Spleen (tissue), 11 donors: ENCODE data around the gene GNG7. TPM values are rescaled to one million over a fixed set of nuclear protein-coding genes. Genes with fewer than 3 reads are reported as not detected.

ENCODE experiments used
- DNase-seq: peaks from one replicate; pipeline ENCODE4 v3.0.0-alpha.2; 2020
- H3K27ac ChIP-seq, 8 donors: fragments of 200-600 bp; sonication (generic) in 7 of 8; 1 replicate in 4 of 8; 2 replicates in 4 of 8; pipeline versions ENCODE4 v1.5.0 to v1.8.0; 2016 to 2021; ENCODE audit warnings: inconsistent platforms in 4 of 8, mild to moderate bottlenecking in 4 of 8, moderate library complexity in 1 of 8
- H3K27me3 ChIP-seq, 7 donors: fragments of 200-600 bp; sonication (generic) in 6 of 7; replicated peaks in 1 of 7; 1 replicate in 4 of 7; 2 replicates in 3 of 7; pipeline versions ENCODE4 v1.5.0 to v1.8.0; 2016 to 2021; ENCODE audit warnings: inconsistent platforms in 3 of 7, mild to moderate bottlenecking in 1 of 7
- H3K36me3 ChIP-seq, 6 donors: fragments of 200-600 bp; sonication (generic) in 5 of 6; 1 replicate in 4 of 6; 2 replicates in 2 of 6; pipeline versions ENCODE4 v1.5.0 to v1.8.0; 2016 to 2021; ENCODE audit warnings: inconsistent platforms in 2 of 6
- H3K4me1 ChIP-seq, 6 donors: fragments of 200-600 bp; sonication (generic) in 5 of 6; 1 replicate in 3 of 6; 2 replicates in 3 of 6; pipeline versions ENCODE4 v1.5.0 to v1.8.0; 2016 to 2021; ENCODE audit warnings: inconsistent platforms in 3 of 6
- H3K4me3 ChIP-seq, 8 donors: fragments of 200-600 bp; sonication (generic) in 7 of 8; 1 replicate in 4 of 8; 2 replicates in 4 of 8; pipeline versions ENCODE4 v1.5.0 to v1.8.0; 2016 to 2021; ENCODE audit warnings: inconsistent platforms in 4 of 8, mild to moderate bottlenecking in 4 of 8, moderate library complexity in 2 of 8
- H3K9me3 ChIP-seq, 8 donors: fragments of 200-600 bp; sonication (generic) in 7 of 8; 1 replicate in 4 of 8; 2 replicates in 4 of 8; pipeline versions ENCODE4 v1.5.0 to v1.8.0; 2016 to 2021; ENCODE audit warnings: inconsistent platforms in 4 of 8
- CTCF ChIP-seq, 11 experiments: fragments of 200-600 bp in 7 of 11; fragments of 450-650 bp in 4 of 11; sonication (generic) in 4 of 11; IDR thresholded peaks in 8 of 11; conservative IDR thresholded peaks in 3 of 11; 1 replicate in 7 of 11; 2 replicates in 4 of 11; pipeline versions ENCODE4 v1.4.0 to v1.8.0; 2016 to 2021; ENCODE audit warnings: antibody characterized with exemption in 11 of 11, inconsistent platforms in 4 of 11, mild to moderate bottlenecking in 1 of 11
- POLR2A ChIP-seq, 3 donors: fragments of 450-650 bp; IDR thresholded peaks; one replicate each; pipeline ENCODE4 v1.5.1; 2017; ENCODE audit warnings: antibody characterized with exemption in 3 of 3, mild to moderate bottlenecking in 1 of 3
- POLR2AphosphoS5 ChIP-seq, 3 donors: sonication (generic); formaldehyde crosslinking; IDR thresholded peaks; one replicate each; pipeline ENCODE4 v1.5.1; 2017; ENCODE audit warnings: antibody characterized with exemption in 3 of 3
- WGBS, 5 donors: extraction: QIAGEN DNeasy Blood & Tissue Kit in 3 of 5; methylation state at CpG; one replicate each; pipeline versions ENCODE4 v1.1.5 to v1.1.7; 2013 to 2018; 5-methylcytosine and 5-hydroxymethylcytosine counted together
- intact Hi-C: fragments of 100-400 bp; cut with DNase I; formaldehyde crosslinking; loops from one replicate; pipeline ENCODE4 v1.15.0; 2023; ENCODE audit warnings: low total_unique reads
- polyA plus RNA-seq, 3 donors: library from polyadenylated mRNA; stranded (reverse); fragments of 200-250 nt; gene quantifications; one replicate each; pipeline ENCODE4 v1.2.1, GENCODE V29; 2013
- total RNA-seq, 7 donors: library from RNA; depleted of rRNA in 3 of 7; stranded (reverse); fragments of >200 nt in 3 of 7; fragmentation: NEBNext Ultra II Directional in 4 of 7; extraction: Animal tissue kit (Norgen Biotek cat#: 25700) in 4 of 7; gene quantifications; one replicate each; pipeline versions ENCODE4 v1.1.0 to v1.2.1, GENCODE V29; 2016 to 2021
- donor health status: healthy with polysubstance abuse.
- donor health status: DM: no; HTN: no; CAD: no; lungs with moderate emphysema.
- donor health status: DM: no; HTN: no; CAD: no.
- donor health status: Bipolar disorder and iron deficiency.
- donor health status: healthy.
- donor health status: DM: no; HTN: no; CAD: no.
- donor health status: DM: yes; HTN: yes; CAD: no.

The GNG7 gene
- total and polyA plus RNA-seq, 10 donors: 17.2 to 34.6 (median 18.9) TPM

GRCh38 chr19:2516727-2517126 lies 185.8 kb downstream of the GNG7 start:
- Histone ChIP-seq H3K4me1 (peaks cover 0 to 5% (median 0%) of the 10 kb centered on the region in 6 donors), H3K9me3 (no peaks in the 10 kb centered on the region), H3K4me3 (no peak overlapping the region), H3K27ac (no peak overlapping the region), H3K27me3 (peaks cover 0 to 6% (median 0%) of the 10 kb centered on the region in 7 donors), H3K36me3 (peaks cover 0 to 44% (median 1%) of the 10 kb centered on the region in 6 donors)
- no peak for TF ChIP-seq POLR2AphosphoS5 (IDR thresholded peaks at IDR 0.05)
- TF ChIP-seq CTCF (IDR thresholded peaks at IDR 0.05 in 8 of 11, conservative IDR thresholded peaks at IDR 0.05 in 3 of 11): no peak
- TF ChIP-seq POLR2A (IDR thresholded peaks at IDR 0.05): no peak
- intact Hi-C loops: no loop called here
- DNase-seq: no peak
- WGBS, 5 donors: 86 to 96% (median 89%) methylated on average over 11 to 18 of the region's 18 CpGs

GRCh38 chr19:2514981-2515518 lies 187.4 kb downstream of the GNG7 start:
- Histone ChIP-seq H3K9me3 (no peaks in the 10 kb centered on the region), H3K27me3 (peaks cover 0 to 6% (median 0%) of the 10 kb centered on the region in 7 donors), H3K4me3 (no peak overlapping the region), H3K36me3 (peaks cover 0 to 37% (median 1%) of the 10 kb centered on the region in 6 donors), H3K27ac (no peak overlapping the region), H3K4me1 (peaks cover 0 to 10% (median 0%) of the 10 kb centered on the region in 6 donors)
- no peak for DNase-seq
- intact Hi-C loops: no loop called here
- no peak for TF ChIP-seq CTCF (IDR thresholded peaks at IDR 0.05 in 8 of 11, conservative IDR thresholded peaks at IDR 0.05 in 3 of 11)
- TF ChIP-seq POLR2A (IDR thresholded peaks at IDR 0.05): no peak
- TF ChIP-seq POLR2AphosphoS5 (IDR thresholded peaks at IDR 0.05): no peak
- 90 to 94% (median 93%) methylated on average over 16 of the region's 16 CpGs for WGBS, 5 donors

- DNase-seq: no peak
- peaks cover 0 to 17% (median 5%) of the 10 kb centered on the region in 6 donors for H3K4me1 ChIP-seq
- H3K36me3 ChIP-seq: peaks cover 0 to 28% (median 1%) of the 10 kb centered on the region in 6 donors
- intact Hi-C loops: no loop called here
- H3K4me3 ChIP-seq: no peak overlapping the region
- H3K27ac ChIP-seq: no peak overlapping the region
- 77 to 85% (median 82%) methylated on average over 13 to 41 of the region's 41 CpGs for WGBS, 5 donors
- H3K27me3 ChIP-seq: no peaks in the 10 kb centered on the region
- peaks cover 0 to 3% (median 0%) of the 10 kb centered on the region in 8 donors for H3K9me3 ChIP-seq
- TF ChIP-seq POLR2AphosphoS5 (IDR thresholded peaks at IDR 0.05): peak in 1 of 3 donors; percentile 6
- TF ChIP-seq CTCF (IDR thresholded peaks at IDR 0.05 in 8 of 11, conservative IDR thresholded peaks at IDR 0.05 in 3 of 11): no peak
Observed at GRCh38 chr19:2512523-2513431, 189.7 kb downstream of the GNG7 start.

- H3K27ac ChIP-seq: no peak overlapping the region
- peaks cover 0 to 3% (median 0%) of the 10 kb centered on the region in 8 donors for H3K9me3 ChIP-seq
- TF ChIP-seq CTCF (IDR thresholded peaks at IDR 0.05 in 8 of 11, conservative IDR thresholded peaks at IDR 0.05 in 3 of 11): no peak
- TF ChIP-seq POLR2AphosphoS5 (IDR thresholded peaks at IDR 0.05): no peak
- TF ChIP-seq POLR2A (IDR thresholded peaks at IDR 0.05): no peak
- intact Hi-C loops: no loop called here
- H3K36me3 ChIP-seq: peaks cover 0 to 28% (median 1%) of the 10 kb centered on the region in 6 donors
- no peak overlapping the region for H3K4me3 ChIP-seq
- WGBS, 5 donors: 80 to 88% (median 85%) methylated on average over 19 to 21 of the region's 21 CpGs
- no peaks in the 10 kb centered on the region for H3K27me3 ChIP-seq
- peaks cover 0 to 25% (median 13%) of the 10 kb centered on the region in 6 donors for H3K4me1 ChIP-seq
- DNase-seq: no peak
Observed at GRCh38 chr19:2511991-2512390, 190.5 kb downstream of the GNG7 start.
